Stomach (tissue), 4 donors: ENCODE measurements around the gene CD68.

Source experiments
- POLR2A ChIP-seq, 4 donors: fragments of 450-650 bp; IDR thresholded peaks; one replicate each; pipeline ENCODE4 v1.6.1; 2016; ENCODE audit warnings: antibody characterized with exemption in 4 of 4, control low read depth in 2 of 4, mild to moderate bottlenecking in 1 of 4, moderate library complexity in 1 of 4
- POLR2AphosphoS5 ChIP-seq, 3 donors: sonication (generic); formaldehyde crosslinking; IDR thresholded peaks; one replicate each; pipeline ENCODE4 v1.6.1; 2016; ENCODE audit warnings: antibody characterized with exemption in 3 of 3
- TF ChIP-seq, protein P1 (sequence below), 7 experiments: fragments of 450-650 bp in 4 of 7; fragments of 200-600 bp in 3 of 7; sonication (generic) in 3 of 7; IDR thresholded peaks; one replicate each; pipeline ENCODE4 v1.5.1; 2016 to 2019; ENCODE audit warnings: antibody characterized with exemption in 7 of 7, control low read depth in 2 of 7, mild to moderate bottlenecking in 1 of 7

DNA sequence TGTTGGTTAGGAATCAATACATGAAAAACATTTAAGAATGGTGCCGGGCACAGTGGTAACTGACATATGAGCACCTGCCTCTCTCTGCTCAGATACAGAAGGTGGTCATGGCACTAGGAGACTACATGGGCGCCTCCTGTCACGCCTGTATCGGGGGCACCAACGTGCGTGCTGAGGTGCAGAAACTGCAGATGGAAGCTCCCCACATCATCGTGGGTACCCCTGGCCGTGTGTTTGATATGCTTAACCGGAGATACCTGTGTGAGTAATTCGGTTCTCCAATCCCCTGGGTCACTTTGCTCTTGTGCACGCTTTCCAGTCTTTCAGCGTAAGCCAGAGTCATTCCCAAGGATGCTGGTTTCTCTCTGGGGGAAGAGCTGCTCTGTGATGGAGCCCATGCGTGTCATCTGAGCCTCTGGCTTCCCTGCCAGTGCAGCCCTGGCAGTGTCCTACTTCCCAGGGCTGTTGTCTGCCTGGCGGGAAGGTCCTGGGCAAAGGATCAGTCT lies 3.0 kb upstream of the CD68 start:
- TF ChIP-seq, protein P1, sequence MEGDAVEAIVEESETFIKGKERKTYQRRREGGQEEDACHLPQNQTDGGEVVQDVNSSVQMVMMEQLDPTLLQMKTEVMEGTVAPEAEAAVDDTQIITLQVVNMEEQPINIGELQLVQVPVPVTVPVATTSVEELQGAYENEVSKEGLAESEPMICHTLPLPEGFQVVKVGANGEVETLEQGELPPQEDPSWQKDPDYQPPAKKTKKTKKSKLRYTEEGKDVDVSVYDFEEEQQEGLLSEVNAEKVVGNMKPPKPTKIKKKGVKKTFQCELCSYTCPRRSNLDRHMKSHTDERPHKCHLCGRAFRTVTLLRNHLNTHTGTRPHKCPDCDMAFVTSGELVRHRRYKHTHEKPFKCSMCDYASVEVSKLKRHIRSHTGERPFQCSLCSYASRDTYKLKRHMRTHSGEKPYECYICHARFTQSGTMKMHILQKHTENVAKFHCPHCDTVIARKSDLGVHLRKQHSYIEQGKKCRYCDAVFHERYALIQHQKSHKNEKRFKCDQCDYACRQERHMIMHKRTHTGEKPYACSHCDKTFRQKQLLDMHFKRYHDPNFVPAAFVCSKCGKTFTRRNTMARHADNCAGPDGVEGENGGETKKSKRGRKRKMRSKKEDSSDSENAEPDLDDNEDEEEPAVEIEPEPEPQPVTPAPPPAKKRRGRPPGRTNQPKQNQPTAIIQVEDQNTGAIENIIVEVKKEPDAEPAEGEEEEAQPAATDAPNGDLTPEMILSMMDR (IDR thresholded peaks at IDR 0.05), result no peak
- TF ChIP-seq POLR2AphosphoS5 (IDR thresholded peaks at IDR 0.05), result no peak
- no peak for TF ChIP-seq POLR2A (IDR thresholded peaks at IDR 0.05)
